ENCODE data around the gene POLR2H.

POLR2H gene

DNA sequence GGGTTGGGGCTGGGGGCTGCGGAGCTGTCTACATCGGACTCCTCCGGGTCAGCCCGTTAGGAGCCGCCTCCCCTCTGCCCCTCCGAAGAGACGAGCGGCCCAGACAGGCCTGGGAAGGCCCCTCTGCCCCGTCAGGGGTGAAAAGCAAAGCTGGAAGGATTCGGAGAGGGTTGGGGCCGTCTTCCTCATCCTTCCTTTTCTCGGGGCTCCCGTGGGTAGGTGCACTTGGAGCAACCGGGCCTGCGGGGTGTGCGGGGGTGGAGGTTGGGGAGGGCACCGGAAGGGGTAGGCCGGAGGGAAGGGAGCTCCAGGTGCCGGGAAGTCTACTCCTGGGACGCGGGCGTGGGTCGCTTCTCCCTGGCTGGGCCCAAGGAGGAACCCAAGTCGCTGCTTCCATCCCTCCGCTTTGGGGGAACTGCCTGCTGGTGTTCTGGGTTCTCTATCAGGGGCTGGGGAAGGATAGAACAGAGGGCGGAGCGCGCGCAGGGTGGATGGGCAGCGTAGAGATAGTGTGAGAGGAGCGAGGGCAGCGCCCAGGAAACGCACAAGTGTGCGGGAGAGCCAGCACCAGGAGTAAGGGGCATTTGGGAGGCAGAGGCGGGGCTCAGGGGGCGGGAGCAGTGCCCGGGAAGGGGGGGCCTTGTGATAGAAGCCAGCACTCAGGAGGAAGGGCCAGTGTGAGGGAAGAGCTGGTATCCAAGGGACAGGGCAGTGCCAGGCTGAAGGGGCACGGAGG, 590 bp downstream of the POLR2H start:
- H3K27me3 Mint-ChIP-seq, result peaks cover 29% of the 10 kb centered on the region
- H3K4me1 Mint-ChIP-seq, result peaks cover 34% of the 10 kb centered on the region
- CTCF ChIA-PET, result interaction anchor here (1.1 to 2.0 kb wide), 3 partner anchors 10 to 180 kb away, joined by 3 to 6 read pairs (median 3); no protein-coding TSS in a partner anchor
- DNase-seq, result peak; percentile 63
- no peaks in the 10 kb centered on the region for H3K9me3 Mint-ChIP-seq
- peak overlapping the region; percentile 91 for H3K4me3 Mint-ChIP-seq
- H3K36me3 Mint-ChIP-seq, result peaks cover 26% of the 10 kb centered on the region
- H3K27ac Mint-ChIP-seq, result peak overlapping the region; percentile 92

DNA sequence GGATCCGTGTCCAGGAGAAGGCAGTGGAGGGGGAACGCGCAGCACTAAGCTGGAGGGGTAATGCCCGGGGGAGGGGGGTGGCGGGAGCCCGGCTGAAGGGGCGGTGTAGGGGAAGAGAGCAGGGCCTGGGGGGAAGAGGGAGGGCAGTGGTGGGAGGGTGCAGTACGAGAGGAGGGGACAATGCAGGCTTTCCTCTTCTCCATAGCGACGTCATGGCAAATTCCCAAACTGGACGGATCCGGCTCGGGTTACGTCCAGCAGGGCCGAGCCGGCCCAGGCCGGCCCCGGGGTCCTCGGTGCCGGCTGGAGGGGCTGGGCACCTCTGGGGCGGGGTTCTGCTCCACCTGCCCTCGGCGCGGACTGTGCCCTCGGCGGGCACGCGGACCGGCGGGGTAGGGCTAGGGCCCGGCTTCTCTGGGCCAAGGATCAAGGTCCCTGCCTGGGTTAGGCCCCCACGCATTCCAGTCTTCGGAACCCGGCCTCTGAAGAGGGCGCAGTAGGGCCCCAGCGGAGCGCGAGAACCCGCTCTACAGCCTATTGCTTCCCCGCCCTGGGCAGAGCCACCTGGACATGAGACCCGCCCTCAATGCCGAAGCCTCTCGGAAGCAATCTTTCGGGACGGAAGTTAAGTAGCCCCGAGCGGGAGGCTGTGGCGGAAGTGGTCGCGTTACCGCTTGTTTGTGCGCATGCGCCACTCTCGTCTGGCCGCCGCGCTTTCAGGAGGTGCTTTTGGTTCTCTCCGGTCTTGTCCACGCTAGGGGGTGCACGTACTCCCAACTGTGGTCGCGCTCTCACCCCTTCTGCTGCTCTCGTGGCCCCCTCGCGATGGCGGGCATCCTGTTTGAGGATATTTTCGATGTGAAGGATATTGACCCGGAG, 1.4 kb downstream of the POLR2H start:
- Mint-ChIP-seq H3K27ac (peak overlapping the region; percentile 96), H3K36me3 (peaks cover 29% of the 10 kb centered on the region)
- CTCF ChIA-PET, result interaction anchor here (1.3 to 1.4 kb wide), 2 partner anchors 13 to 179 kb away, joined by 3 read pairs; no protein-coding TSS in a partner anchor

DNA sequence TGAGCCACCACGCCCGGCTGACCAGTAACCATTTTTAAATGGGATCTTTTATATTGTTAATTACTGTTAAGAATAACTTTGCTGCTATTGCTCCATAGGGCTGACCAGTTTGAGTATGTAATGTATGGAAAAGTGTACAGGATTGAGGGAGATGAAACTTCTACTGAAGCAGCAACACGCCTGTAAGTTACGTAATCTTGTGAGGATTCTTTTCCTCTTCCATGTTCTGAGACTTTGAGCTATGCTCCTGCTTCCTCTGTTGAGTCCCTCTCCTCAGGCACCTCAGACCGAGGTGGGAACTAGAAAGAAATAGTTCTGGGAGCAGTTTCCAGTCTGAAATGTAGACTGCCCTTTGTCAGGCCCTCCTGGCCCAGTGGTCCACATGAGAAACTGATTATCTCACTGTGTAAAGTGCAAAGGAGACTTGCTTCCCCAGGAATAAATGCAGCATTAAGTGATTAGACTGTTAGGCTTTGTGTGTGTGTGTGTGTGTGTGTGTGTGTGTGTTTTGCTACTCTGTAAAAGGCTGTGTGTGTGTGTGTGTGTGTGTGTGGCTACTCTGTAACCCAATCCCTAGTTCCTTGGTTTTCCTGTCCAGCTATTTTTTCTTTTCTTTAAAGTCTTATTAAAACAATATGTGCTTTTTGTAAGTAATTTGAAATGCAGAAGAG, 5.2 kb downstream of the POLR2H start:
- H3K36me3 Mint-ChIP-seq, result peaks cover 47% of the 10 kb centered on the region
- H3K4me3 Mint-ChIP-seq, result no peak overlapping the region
- no peaks in the 10 kb centered on the region for H3K9me3 Mint-ChIP-seq
- CTCF ChIA-PET, result interaction anchor here (0.6 to 0.9 kb wide), 2 partner anchors 16 to 51 kb away, joined by 3 read pairs; no protein-coding TSS in a partner anchor
- no peak for DNase-seq
- H3K4me1 Mint-ChIP-seq, result peaks cover 26% of the 10 kb centered on the region
- H3K27ac Mint-ChIP-seq, result no peak overlapping the region
- no peaks in the 10 kb centered on the region for H3K27me3 Mint-ChIP-seq

More for the DNA sequence above, 1.4 kb downstream of the POLR2H start:
- H3K9me3 Mint-ChIP-seq, result no peaks in the 10 kb centered on the region
- DNase-seq, result peak; percentile 97
- peaks cover 29% of the 10 kb centered on the region for H3K27me3 Mint-ChIP-seq
- peaks cover 34% of the 10 kb centered on the region for H3K4me1 Mint-ChIP-seq
- peak overlapping the region; percentile 98 for H3K4me3 Mint-ChIP-seq

DNA sequence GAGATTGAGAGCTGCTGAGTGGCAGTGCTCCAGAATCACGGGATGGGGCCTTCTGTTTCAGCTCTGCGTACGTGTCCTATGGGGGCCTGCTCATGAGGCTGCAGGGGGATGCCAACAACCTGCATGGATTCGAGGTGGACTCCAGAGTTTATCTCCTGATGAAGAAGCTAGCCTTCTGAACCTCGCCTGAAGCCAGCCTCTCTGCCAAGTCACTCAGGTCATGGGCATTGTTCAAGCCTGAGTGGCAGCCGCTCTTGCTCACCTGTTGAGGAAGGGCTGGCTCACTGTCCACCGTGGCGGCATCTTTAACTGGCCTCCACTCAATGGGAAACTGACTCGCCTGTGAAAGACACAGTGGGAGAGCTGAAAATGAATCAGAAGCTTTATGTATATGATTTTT, 6.6 kb downstream of the POLR2H start:
- DNase-seq, result no peak
- no peak overlapping the region for H3K27ac Mint-ChIP-seq
- H3K27me3 Mint-ChIP-seq, result peaks cover 8% of the 10 kb centered on the region
- peaks cover 26% of the 10 kb centered on the region for H3K4me1 Mint-ChIP-seq
- CTCF ChIA-PET, result interaction anchor here (1.5 kb wide), 1 partner anchor 174 kb away, joined by 10 read pairs; no protein-coding TSS in a partner anchor
- no peaks in the 10 kb centered on the region for H3K9me3 Mint-ChIP-seq
- no peak overlapping the region for H3K4me3 Mint-ChIP-seq
- H3K36me3 Mint-ChIP-seq, result peaks cover 47% of the 10 kb centered on the region

DNA sequence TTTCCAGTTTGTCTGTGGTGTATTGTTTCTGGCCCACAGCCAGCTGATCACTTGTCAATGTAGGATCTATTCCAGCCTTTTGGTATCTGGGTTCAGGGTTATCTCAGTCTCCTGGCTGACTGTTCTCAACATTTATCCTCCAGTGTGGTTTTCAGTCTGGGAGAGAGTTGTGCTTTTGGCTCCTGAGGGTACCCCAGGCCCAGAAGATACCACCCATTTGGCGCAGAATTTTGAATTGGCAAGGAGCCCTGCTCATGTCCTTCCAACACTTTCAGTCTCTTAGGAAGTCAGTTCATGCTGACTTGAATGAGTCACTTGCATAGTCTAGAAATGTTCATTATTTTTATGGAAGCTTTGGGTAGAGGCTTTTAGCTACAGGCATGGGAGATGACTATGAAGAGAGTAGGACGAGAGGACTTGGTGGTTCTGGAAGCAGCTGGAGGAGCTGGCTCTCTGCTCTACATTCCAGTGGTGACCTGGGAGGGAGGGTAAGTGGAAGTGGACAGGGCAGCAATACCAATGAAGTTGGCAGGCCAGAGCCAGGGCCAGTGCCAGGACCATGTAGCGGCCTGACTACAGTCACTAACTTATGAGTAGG, 7.2 kb downstream of the POLR2H start:
- Mint-ChIP-seq H3K4me3 (no peak overlapping the region), H3K27ac (peak overlapping the region; percentile 22), H3K4me1 (peaks cover 26% of the 10 kb centered on the region), H3K36me3 (peaks cover 42% of the 10 kb centered on the region), H3K9me3 (no peaks in the 10 kb centered on the region), H3K27me3 (peaks cover 14% of the 10 kb centered on the region)
- CTCF ChIA-PET, result interaction anchor here (1.5 to 6.4 kb wide), 2 partner anchors 144 to 173 kb away, joined by 10 to 76 read pairs; no protein-coding TSS in a partner anchor
- DNase-seq, result no peak

DNA sequence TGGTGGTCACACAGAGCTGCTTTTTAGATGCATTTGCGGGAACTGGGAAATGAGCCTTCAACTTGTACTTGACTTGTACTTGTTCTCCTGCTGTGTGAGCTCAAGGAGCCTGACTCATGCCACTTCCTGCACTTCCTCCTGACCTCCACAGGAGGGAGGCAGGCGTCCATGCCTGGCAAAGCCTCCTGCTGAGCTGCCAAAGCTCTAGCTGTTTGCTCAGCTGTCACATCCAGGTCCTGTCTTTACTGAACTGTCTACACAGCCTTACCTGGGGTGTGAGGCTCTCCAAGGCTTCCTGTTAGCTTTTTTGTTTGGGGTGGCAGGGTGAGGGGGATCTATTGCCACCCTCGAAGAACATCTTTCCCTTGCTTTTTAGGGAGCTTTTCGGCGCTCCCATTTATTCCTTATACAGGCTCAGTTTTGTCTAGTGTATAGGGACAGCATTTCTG, 10.1 kb downstream of the POLR2H start:
- Mint-ChIP-seq H3K36me3 (peaks cover 26% of the 10 kb centered on the region), H3K27ac (no peak overlapping the region), H3K4me1 (peaks cover 6% of the 10 kb centered on the region), H3K27me3 (peaks cover 33% of the 10 kb centered on the region), H3K9me3 (no peaks in the 10 kb centered on the region), H3K4me3 (no peak overlapping the region)
- DNase-seq, result peak; percentile 75
- CTCF ChIA-PET, result interaction anchor here (0.6 to 6.7 kb wide), 32 partner anchors 9 to 476 kb away, joined by 3 to 143 read pairs (median 6); partner anchors contain the start of genes CLCN2, EPHB3, POLR2H and VWA5B2

DNA sequence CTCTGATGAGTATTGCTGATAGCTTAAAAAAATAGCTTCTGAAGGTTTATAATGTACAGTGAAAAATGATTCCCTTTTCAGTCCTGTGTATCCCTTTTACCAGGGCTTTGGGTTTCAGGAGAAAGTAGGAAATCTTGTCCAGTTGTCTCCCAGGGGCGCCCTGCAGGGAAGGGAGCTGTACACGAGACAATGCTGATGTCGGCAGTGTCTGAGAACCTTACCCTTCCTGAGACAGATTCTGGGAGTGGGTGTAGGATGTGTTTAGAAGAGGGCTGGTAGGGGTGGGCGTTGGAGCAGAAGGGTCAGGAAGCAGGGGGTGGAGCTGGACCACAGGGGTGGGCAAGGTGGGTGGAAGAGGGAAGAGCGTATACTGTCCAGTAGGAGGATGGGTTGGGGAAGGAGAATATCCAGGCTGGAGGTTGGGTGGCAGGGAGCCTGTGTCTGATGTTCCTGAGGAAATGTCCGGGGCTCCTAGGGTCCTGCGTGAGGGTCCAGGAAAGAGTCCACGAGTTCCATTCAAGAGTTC, 10.8 kb downstream of the POLR2H start:
- Mint-ChIP-seq H3K27ac (no peak overlapping the region), H3K36me3 (peaks cover 21% of the 10 kb centered on the region), H3K4me3 (no peak overlapping the region), H3K27me3 (peaks cover 41% of the 10 kb centered on the region), H3K9me3 (no peaks in the 10 kb centered on the region), H3K4me1 (peaks cover 3% of the 10 kb centered on the region)
- CTCF ChIA-PET, result interaction anchor here (0.6 to 6.7 kb wide), 25 partner anchors 9 to 477 kb away, joined by 3 to 143 read pairs (median 6); partner anchors contain the start of genes CLCN2, POLR2H and VWA5B2
- DNase-seq, result no peak

DNA sequence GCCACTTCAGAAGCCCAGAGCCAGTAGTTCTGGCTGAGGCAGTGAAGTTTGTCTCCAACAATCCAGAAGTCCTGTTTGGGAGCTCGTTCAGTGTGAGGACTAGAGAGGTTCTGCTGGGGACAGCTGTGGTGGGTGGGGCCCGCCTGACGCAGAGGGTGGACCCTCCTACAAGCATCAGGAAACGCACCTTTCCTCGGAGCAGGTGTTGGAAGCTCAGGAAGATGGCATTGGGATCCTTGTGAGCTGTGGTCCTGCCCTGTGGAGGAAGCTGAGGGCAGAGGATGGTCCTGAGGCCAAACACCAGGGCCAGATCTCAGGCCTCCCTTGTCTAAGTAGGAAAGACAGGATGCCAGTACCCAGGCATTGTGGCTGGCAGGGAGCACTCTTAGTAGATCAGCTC, 11.4 kb downstream of the POLR2H start:
- CTCF ChIA-PET, result interaction anchor here (0.8 to 6.7 kb wide), 7 partner anchors 11 to 477 kb away, joined by 3 to 143 read pairs (median 15); no protein-coding TSS in a partner anchor
- H3K4me3 Mint-ChIP-seq, result no peak overlapping the region
- DNase-seq, result no peak
- no peak overlapping the region for H3K27ac Mint-ChIP-seq
- H3K4me1 Mint-ChIP-seq, result peaks cover 3% of the 10 kb centered on the region
- H3K36me3 Mint-ChIP-seq, result peaks cover 18% of the 10 kb centered on the region
- H3K27me3 Mint-ChIP-seq, result peaks cover 47% of the 10 kb centered on the region
- H3K9me3 Mint-ChIP-seq, result no peaks in the 10 kb centered on the region

DNA sequence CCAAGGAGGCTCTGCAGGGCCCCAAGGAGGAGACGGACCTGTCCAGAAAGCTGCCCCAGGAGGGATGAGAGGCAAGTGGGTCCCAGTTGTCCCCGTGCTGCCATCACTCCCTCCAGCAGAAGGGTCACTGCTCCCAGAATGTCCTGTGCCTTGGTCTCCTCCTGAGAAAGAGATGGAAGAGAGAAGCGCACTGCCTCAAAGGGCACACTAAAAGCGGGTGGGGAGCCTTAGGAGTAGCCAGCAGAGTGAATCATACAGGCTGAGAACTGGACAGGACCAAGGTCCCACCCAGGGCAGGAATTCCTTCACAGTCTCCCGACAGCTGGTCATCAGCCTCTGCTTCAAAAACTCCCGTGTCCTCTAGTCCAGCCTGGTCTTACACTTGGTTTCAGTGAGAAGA, 11.9 kb downstream of the POLR2H start:
- no peak for DNase-seq
- CTCF ChIA-PET, result interaction anchor here (0.8 to 6.7 kb wide), 5 partner anchors 10 to 478 kb away, joined by 3 to 143 read pairs (median 17); no protein-coding TSS in a partner anchor

DNA sequence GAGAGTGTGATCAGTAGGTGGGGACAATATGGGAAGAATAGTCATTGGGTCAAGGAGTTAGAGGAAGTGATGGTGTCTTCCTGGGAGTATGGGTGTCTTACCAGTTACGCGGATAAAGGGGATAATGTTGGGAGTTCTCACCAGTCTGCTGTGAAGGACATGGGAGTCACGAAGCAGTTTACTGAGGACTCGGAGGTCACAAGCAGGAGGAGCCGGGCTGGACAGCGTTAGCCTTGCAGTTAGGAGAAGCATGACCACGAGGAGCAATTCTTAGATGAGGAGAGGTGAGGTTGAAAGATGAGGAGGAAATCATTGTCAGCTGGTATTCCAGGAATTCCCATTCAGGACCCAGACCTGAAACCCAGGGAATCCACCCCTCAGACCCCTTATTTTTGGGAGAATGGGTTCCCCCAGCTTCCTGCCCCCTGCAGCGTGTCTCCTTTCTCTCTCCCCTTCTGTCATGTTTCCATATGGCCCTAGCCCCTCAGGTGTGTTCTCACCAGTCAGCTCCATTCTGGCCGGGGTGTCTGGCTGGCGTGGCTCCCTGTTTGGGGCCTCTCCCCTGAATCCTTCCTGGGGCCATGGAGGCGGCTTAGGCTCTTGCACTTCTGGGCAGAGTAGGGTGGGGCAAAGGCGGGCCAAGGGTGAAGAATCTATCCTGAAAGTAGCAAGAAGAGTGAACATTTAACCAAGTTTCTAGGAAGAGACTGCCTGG, 14.4 kb downstream of the POLR2H start:
- no peaks in the 10 kb centered on the region for H3K9me3 Mint-ChIP-seq
- CTCF ChIA-PET, result interaction anchor here (0.7 to 6.7 kb wide), 3 partner anchors 12 to 167 kb away, joined by 3 to 143 read pairs (median 4); no protein-coding TSS in a partner anchor
- no peak overlapping the region for H3K27ac Mint-ChIP-seq
- no peak for DNase-seq
- H3K27me3 Mint-ChIP-seq, result peaks cover 72% of the 10 kb centered on the region
- H3K4me3 Mint-ChIP-seq, result no peak overlapping the region
- H3K4me1 Mint-ChIP-seq, result peaks cover 10% of the 10 kb centered on the region
- H3K36me3 Mint-ChIP-seq, result no peaks in the 10 kb centered on the region

More for the DNA sequence above, 11.9 kb downstream of the POLR2H start:
- Mint-ChIP-seq H3K27ac (no peak overlapping the region), H3K27me3 (peaks cover 52% of the 10 kb centered on the region), H3K36me3 (peaks cover 13% of the 10 kb centered on the region), H3K4me3 (no peak overlapping the region), H3K9me3 (no peaks in the 10 kb centered on the region), H3K4me1 (peaks cover 3% of the 10 kb centered on the region)

DNA sequence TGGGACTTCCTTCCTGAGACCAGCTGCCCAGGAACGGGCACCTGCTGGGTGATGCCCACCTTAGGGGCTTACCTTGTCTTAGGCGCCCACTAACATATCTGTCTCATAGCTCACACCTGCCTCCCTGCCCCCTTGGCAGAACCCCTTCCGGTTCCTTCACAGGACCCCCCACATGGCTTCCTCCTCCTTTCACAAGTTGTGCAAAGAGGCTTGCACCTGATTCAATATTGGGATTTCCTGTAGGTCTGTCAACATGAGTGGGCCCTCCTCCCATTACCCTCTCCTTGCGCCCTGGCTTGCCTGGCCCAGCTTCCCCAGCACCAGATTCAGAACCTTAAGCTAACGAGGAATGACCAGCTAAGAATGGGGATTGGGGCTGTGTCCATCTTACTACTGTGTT, 15.9 kb downstream of the POLR2H start:
- H3K27me3 Mint-ChIP-seq, result peaks cover 85% of the 10 kb centered on the region
- no peak overlapping the region for H3K4me3 Mint-ChIP-seq
- H3K9me3 Mint-ChIP-seq, result no peaks in the 10 kb centered on the region
- DNase-seq, result no peak
- H3K27ac Mint-ChIP-seq, result no peak overlapping the region
- H3K4me1 Mint-ChIP-seq, result peaks cover 8% of the 10 kb centered on the region
- no peaks in the 10 kb centered on the region for H3K36me3 Mint-ChIP-seq
- CTCF ChIA-PET, result no interaction called here

DNA sequence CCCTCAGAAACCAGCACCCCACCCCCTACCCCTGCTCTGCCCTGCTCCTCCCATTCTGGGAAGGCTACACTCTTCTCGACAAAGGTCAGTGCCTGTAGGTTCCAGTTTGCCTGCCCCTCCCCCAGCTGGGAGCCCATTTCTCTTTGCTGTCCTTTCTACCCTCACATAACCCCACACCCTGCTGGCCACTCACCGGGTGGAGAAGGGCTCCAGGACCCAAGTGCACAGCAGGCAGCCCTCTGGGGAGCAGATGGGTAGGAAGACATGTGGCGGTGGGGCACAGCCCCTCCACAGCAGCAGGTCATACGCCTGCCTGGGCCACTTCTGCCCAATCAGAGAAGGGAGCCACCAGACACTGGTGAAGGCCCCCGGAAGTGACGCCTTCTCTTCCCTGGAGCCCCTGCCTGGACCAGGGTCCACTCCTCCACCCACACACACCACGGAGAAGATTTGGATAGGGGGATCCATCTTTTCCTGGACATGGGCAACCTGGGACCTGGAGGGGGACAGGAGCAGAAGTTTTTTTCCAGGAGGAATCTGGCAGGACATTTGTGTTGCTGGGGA, 16.5 kb downstream of the POLR2H start, which contains the start of gene THPO:
Gene THPO (minus strand): TSS at position 326 of the 564 bp plus-strand sequence. CDS start 1,948 bp downstream, outside the sequence.
- peaks cover 85% of the 10 kb centered on the region for H3K27me3 Mint-ChIP-seq
- no peaks in the 10 kb centered on the region for H3K9me3 Mint-ChIP-seq
- no peak for DNase-seq
- H3K27ac Mint-ChIP-seq, result no peak within 1 kb of the TSS
- peak within 1 kb of the TSS; percentile 47 for H3K4me3 Mint-ChIP-seq
- CTCF ChIA-PET, result interaction anchor here (1.1 kb wide), 1 partner anchor 136 kb away, joined by 4 read pairs; no protein-coding TSS in a partner anchor
- peaks cover 8% of the 10 kb centered on the region for H3K4me1 Mint-ChIP-seq
- no peaks in the 10 kb centered on the region for H3K36me3 Mint-ChIP-seq
